ENCODE measurements around the gene LIPC. TPM values are rescaled to one million over a fixed set of nuclear protein-coding genes. Genes with fewer than 3 reads are reported as not detected.

The LIPC gene
- total and polyA plus RNA-seq, 2 of the 4 experiments (the other 2 are of a cell fraction), result 0.07 TPM; not detected in 1

DNA sequence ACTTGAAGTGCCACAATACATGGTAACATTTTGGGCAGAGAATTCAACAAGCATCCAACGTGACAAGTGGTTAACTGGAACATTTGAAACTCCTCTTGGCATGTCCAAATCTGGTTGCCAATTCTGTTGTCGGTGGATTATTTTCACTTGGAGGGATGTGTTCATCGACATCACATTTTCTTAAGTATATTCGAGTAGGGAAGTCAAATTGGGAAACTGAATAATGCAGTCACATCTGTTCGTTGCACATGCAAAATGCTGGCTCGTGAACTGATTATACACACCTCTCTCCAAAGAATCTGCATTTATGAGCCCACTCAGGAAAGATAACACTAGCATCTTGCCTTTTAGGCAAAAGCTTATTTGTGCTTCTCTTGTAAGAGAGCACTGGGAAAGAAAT lies 139.7 kb downstream of the LIPC start:
- H3K9me1 ChIP-seq (ENCODE audit: insufficient read depth, low read length), result no peaks in the 10 kb centered on the region
- dilution Hi-C loops (cut with HindIII; ENCODE audit: low sequenced_read_pairs, unreplicated experiment), result no loop called here
- intact Hi-C loops (cut with micrococcal nuclease), result no loop called here
- no peak overlapping the region for H2AK9ac ChIP-seq (replicated peaks; ENCODE audit: low read depth, low read length, poor library complexity)
- H2AK5ac ChIP-seq (ENCODE audit: low read depth, low read length), result no peak overlapping the region
- H2AFZ ChIP-seq (replicated peaks; ENCODE audit: low read length, poor library complexity), result no peak overlapping the region
- DNase-seq, result no peak
- CTCF ChIA-PET, result no interaction called here
- no peak overlapping the region for H3K9ac ChIP-seq (ENCODE audit: low read depth, low read length)
- H4K8ac ChIP-seq (ENCODE audit: low read depth in 2 of 2, low read length in 2 of 2), result no peak overlapping the region
- no peak overlapping the region for H3K4me3 ChIP-seq (ENCODE audit: insufficient read depth, low read depth, low read length)
- no peak overlapping the region for H3K27ac ChIP-seq (ENCODE audit: insufficient read depth, low read length)
- no peaks in the 10 kb centered on the region for H3K4me1 ChIP-seq (ENCODE audit: control insufficient read depth, insufficient read depth, low read length)
- POLR2A ChIA-PET (ENCODE audit: unreplicated experiment), result no interaction called here
- no peak overlapping the region for H2BK15ac ChIP-seq (ENCODE audit: low read depth, low read length)
- H3K14ac ChIP-seq (replicated peaks; ENCODE audit: low read depth, low read length), result no peak overlapping the region
- H2BK120ac ChIP-seq (ENCODE audit: low read depth, low read length), result no peak overlapping the region
- no peak overlapping the region for H2BK5ac ChIP-seq (ENCODE audit: low read depth, low read length, poor library complexity, severe bottlenecking)
- no peak overlapping the region for H3K4ac ChIP-seq (ENCODE audit: low read depth, low read length)
- no TSS peak for BruUV-seq (replicated peaks)
- no peak for ATAC-seq (ENCODE audit: low read depth)
- whole genome bisulfite sequencing, 2 experiments (ENCODE audit: extremely low coverage in 2 of 2, insufficient read length in 1 of 2), result 86% methylated on average over 1 of the region's 6 CpGs; no CpG with 5 or more reads in 1 of the 2 experiments
- TF ChIP-seq FOS (IDR thresholded peaks at IDR 0.05; ENCODE audit: low read depth, low read length) (no peak), NFE2L2 (IDR thresholded peaks at IDR 0.05; ENCODE audit: low read depth, low read length) (no peak), MAFK (IDR thresholded peaks at IDR 0.05; ENCODE audit: low read depth, low read length) (no peak), RCOR1 (IDR thresholded peaks at IDR 0.05; ENCODE audit: insufficient replicate concordance, low read length) (no peak), POLR2A (IDR thresholded peaks at IDR 0.05; ENCODE audit: low read depth, low read length) (no peak), BHLHE40 (IDR thresholded peaks at IDR 0.05; ENCODE audit: low read depth, low read length) (no peak)
- TF ChIP-seq, protein P1, sequence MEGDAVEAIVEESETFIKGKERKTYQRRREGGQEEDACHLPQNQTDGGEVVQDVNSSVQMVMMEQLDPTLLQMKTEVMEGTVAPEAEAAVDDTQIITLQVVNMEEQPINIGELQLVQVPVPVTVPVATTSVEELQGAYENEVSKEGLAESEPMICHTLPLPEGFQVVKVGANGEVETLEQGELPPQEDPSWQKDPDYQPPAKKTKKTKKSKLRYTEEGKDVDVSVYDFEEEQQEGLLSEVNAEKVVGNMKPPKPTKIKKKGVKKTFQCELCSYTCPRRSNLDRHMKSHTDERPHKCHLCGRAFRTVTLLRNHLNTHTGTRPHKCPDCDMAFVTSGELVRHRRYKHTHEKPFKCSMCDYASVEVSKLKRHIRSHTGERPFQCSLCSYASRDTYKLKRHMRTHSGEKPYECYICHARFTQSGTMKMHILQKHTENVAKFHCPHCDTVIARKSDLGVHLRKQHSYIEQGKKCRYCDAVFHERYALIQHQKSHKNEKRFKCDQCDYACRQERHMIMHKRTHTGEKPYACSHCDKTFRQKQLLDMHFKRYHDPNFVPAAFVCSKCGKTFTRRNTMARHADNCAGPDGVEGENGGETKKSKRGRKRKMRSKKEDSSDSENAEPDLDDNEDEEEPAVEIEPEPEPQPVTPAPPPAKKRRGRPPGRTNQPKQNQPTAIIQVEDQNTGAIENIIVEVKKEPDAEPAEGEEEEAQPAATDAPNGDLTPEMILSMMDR (conservative IDR thresholded peaks at IDR 0.05; ENCODE audit: low read depth, low read length), result no peak
- TF ChIP-seq, protein P2, sequence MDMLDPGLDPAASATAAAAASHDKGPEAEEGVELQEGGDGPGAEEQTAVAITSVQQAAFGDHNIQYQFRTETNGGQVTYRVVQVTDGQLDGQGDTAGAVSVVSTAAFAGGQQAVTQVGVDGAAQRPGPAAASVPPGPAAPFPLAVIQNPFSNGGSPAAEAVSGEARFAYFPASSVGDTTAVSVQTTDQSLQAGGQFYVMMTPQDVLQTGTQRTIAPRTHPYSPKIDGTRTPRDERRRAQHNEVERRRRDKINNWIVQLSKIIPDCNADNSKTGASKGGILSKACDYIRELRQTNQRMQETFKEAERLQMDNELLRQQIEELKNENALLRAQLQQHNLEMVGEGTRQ (IDR thresholded peaks at IDR 0.05; ENCODE audit: low read depth, low read length), result no peak
- no peaks in the 10 kb centered on the region for H3K27me3 ChIP-seq (ENCODE audit: control insufficient read depth, insufficient read depth, low read length)
- H3K36me3 ChIP-seq (ENCODE audit: control insufficient read depth, insufficient read depth, low read length), result no peaks in the 10 kb centered on the region
- no peaks in the 10 kb centered on the region for H4K20me1 ChIP-seq (ENCODE audit: insufficient read depth, low read length)
- peaks cover 3% of the 10 kb centered on the region; the same call in 1 of the 2 replicates for H3K9me3 ChIP-seq (ENCODE audit: control insufficient read depth, insufficient read depth, low read length)
- no peak overlapping the region for H3K56ac ChIP-seq (ENCODE audit: extremely low read depth, insufficient read depth, low read length)
- no peak overlapping the region for H4K5ac ChIP-seq (ENCODE audit: low read depth, low read length)
- H2BK20ac ChIP-seq (ENCODE audit: low read depth, low read length), result no peak overlapping the region
- H3K4me2 ChIP-seq (ENCODE audit: low read depth, low read length), result no peak overlapping the region
- no peak overlapping the region for H3K18ac ChIP-seq (ENCODE audit: low read depth, low read length)
- no peaks in the 10 kb centered on the region for H3K79me1 ChIP-seq (ENCODE audit: low read depth in 1 of 2, low read length in 2 of 2)
- no peak overlapping the region for H4K91ac ChIP-seq (ENCODE audit: insufficient read depth, low read depth, low read length)
- in situ Hi-C loops (cut with MboI; ENCODE audit: low sequenced_read_pairs), result no loop called here
- no peak overlapping the region; the same call in 1 of the 2 replicates for H3K23ac ChIP-seq (ENCODE audit: low read depth, low read length)

All from IMR-90 (cell line).